Neural cell (in vitro differentiated cells): ENCODE measurements around the gene PPFIBP2.

ENCODE experiments used
- EP300 ChIP-seq: fragments of 450-650 bp; conservative IDR thresholded peaks from 2 replicates; pipeline ENCODE4 v1.6.1; 2014; ENCODE audit warnings: antibody characterized with exemption, mild to moderate bottlenecking, moderate library complexity; ENCODE audit not compliant: poor library complexity, severe bottlenecking
- EZH2 ChIP-seq: fragments of 200-600, 300-800 bp; shearing (Covaris generic), sonication (generic); IDR thresholded peaks from 2 replicates; pipeline ENCODE4 v1.6.1; 2014; ENCODE audit warnings: antibody characterized with exemption, low read length, borderline replicate concordance, mild to moderate bottlenecking; ENCODE audit not compliant: insufficient read depth, poor library complexity, severe bottlenecking
- POLR2AphosphoS5 ChIP-seq: IDR thresholded peaks from 2 replicates; pipeline ENCODE4 v1.6.1; 2012
- RAD21 ChIP-seq: fragments of 450-650 bp; conservative IDR thresholded peaks from 2 replicates; pipeline ENCODE4 v1.6.1; 2014; ENCODE audit warnings: antibody characterized with exemption, mild to moderate bottlenecking, moderate library complexity
- SMC3 ChIP-seq: fragments of 450-650 bp; conservative IDR thresholded peaks from 2 replicates; pipeline ENCODE4 v1.6.1; 2014; ENCODE audit warnings: antibody characterized with exemption, mild to moderate bottlenecking, moderate library complexity; ENCODE audit not compliant: poor library complexity
- TAF1 ChIP-seq: IDR thresholded peaks from 2 replicates; pipeline ENCODE4 v1.6.1; 2012; ENCODE audit warnings: low read depth
- TF ChIP-seq, protein P1 (sequence below): fragments of 450-650 bp; IDR thresholded peaks from 2 replicates; pipeline ENCODE4 v1.5.1; 2014; ENCODE audit warnings: antibody characterized with exemption, mild to moderate bottlenecking, moderate library complexity; ENCODE audit not compliant: poor library complexity, severe bottlenecking

DNA sequence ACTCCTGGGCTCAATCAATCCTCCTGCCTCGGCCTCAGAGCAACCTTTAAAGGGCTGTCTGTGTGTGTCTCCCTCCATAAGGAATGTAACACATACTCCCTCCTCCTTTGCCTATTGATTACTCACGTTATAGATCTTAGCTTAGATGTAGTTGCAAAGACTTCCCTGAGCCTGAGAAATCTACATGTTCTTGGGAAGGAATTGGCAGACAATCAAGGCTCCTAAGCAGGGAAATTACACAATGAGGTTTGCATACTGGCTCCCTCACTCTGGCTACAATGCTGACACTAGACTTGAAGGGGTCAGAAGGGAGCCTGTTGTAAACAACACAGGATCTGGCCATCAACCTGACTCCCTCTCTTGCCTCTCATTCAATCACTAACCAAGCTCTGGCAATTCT is 33.7 kb upstream of the PPFIBP2 start:
- no peak for TF ChIP-seq SMC3
- TF ChIP-seq, protein P1, sequence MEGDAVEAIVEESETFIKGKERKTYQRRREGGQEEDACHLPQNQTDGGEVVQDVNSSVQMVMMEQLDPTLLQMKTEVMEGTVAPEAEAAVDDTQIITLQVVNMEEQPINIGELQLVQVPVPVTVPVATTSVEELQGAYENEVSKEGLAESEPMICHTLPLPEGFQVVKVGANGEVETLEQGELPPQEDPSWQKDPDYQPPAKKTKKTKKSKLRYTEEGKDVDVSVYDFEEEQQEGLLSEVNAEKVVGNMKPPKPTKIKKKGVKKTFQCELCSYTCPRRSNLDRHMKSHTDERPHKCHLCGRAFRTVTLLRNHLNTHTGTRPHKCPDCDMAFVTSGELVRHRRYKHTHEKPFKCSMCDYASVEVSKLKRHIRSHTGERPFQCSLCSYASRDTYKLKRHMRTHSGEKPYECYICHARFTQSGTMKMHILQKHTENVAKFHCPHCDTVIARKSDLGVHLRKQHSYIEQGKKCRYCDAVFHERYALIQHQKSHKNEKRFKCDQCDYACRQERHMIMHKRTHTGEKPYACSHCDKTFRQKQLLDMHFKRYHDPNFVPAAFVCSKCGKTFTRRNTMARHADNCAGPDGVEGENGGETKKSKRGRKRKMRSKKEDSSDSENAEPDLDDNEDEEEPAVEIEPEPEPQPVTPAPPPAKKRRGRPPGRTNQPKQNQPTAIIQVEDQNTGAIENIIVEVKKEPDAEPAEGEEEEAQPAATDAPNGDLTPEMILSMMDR = no peak
- no peak for TF ChIP-seq POLR2AphosphoS5
- TF ChIP-seq RAD21 = no peak
- TF ChIP-seq EZH2 = no peak
- TF ChIP-seq TAF1 = no peak
- no peak for TF ChIP-seq EP300
